ENCODE measurements around the gene TAPBP. TPM values are rescaled to one million over a fixed set of nuclear protein-coding genes. Genes with fewer than 3 reads are reported as not detected.

TAPBP gene
- total and polyA plus RNA-seq, 9 of the 15 experiments (the other 6 are each of a cell fraction or from before 2014, with no cell fraction given) = 5.6 to 74.0 (median 22.3) TPM

GRCh38 chr6:33276864-33277662 is 36.8 kb downstream of the TAPBP start, which contains the start of gene B3GALT4 (continued):
- TF ChIP-seq CTCFL (IDR thresholded peaks at IDR 0.05; ENCODE audit: borderline replicate concordance, insufficient read depth, low read depth, low read length, poor library complexity, severe bottlenecking) (peak; percentile 91), FOXJ2 (tag; IDR thresholded peaks at IDR 0.05) (no peak), ZNF77 (CRISPR knock-in tag; IDR thresholded peaks at IDR 0.05) (peak; percentile 95), RAD21 (CRISPR knock-in tag; conservative IDR thresholded peaks at IDR 0.05 in 1 of 2, IDR thresholded peaks at IDR 0.05 in 1 of 2) (peak; percentile 50 to 52; a peak in 3 of 4 replicates), HNRNPK (IDR thresholded peaks at IDR 0.05; ENCODE audit: low read depth, low read length, poor library complexity, severe bottlenecking) (peak; percentile 72), RBM17 (IDR thresholded peaks at IDR 0.05; ENCODE audit: borderline replicate concordance, low read depth, low read length) (no peak), LCOR (CRISPR knock-in tag; IDR thresholded peaks at IDR 0.05) (peak; percentile 61; the same call in 1 of the 2 replicates), SREBF1 (IDR thresholded peaks at IDR 0.05; ENCODE audit: borderline replicate concordance, low read depth, low read length) (0 out of 2 replicates have a peak, but pooled peaks have one; percentile 36), POLR2B (IDR thresholded peaks at IDR 0.05; ENCODE audit: low read depth, partially characterized antibody) (peak; percentile 78), CSDE1 (IDR thresholded peaks at IDR 0.05) (no peak), ATF1 (CRISPR knock-in tag; IDR thresholded peaks at IDR 0.05) (peak; percentile 30; the same call in 1 of the 2 replicates), ATF1 (tag; IDR thresholded peaks at IDR 0.05) (peak; percentile 87), ZNF395 (CRISPR knock-in tag; IDR thresholded peaks at IDR 0.05) (peak; percentile 60), L3MBTL2 (IDR thresholded peaks at IDR 0.05) (peak; percentile 91), PRDM10 (IDR thresholded peaks at IDR 0.05; ENCODE audit: partially characterized antibody) (peak; percentile 50), GTF2A2 (tag; IDR thresholded peaks at IDR 0.05) (no peak), RBBP5 (IDR thresholded peaks at IDR 0.05; ENCODE audit: borderline replicate concordance, insufficient read depth, low read length, poor library complexity, severe bottlenecking) (peak; percentile 85), SPI1 (IDR thresholded peaks at IDR 0.05; ENCODE audit: borderline replicate concordance, low read depth, low read length) (0 out of 2 replicates have a peak, but pooled peaks have one; percentile 2), ZNF146 (CRISPR knock-in tag; IDR thresholded peaks at IDR 0.05; ENCODE audit: unreplicated experiment) (no peak), MXI1 (IDR thresholded peaks at IDR 0.05; ENCODE audit: low read depth, low read length) (peak; percentile 35; the same call in 1 of the 2 replicates)

All from K562 (cell line).